ENCODE results near the gene SCNN1G.

The SCNN1G gene

GRCh38 chr16:23156110-23156509, 26.4 kb upstream of the SCNN1G start:
- no peak overlapping the region for H3K4me3 ChIP-seq (ENCODE audit: low read length)
- peaks cover 12% of the 10 kb centered on the region for H3K27me3 ChIP-seq (ENCODE audit: control insufficient read depth, insufficient read depth, low read length)
- no peaks in the 10 kb centered on the region for H3K9me3 ChIP-seq (replicated peaks; ENCODE audit: low read length)
- no peaks in the 10 kb centered on the region for H3K4me1 ChIP-seq (ENCODE audit: control insufficient read depth, insufficient read depth, low read length)
- no peak overlapping the region for H3K9ac ChIP-seq (ENCODE audit: low read depth, low read length)
- no peak overlapping the region for H3K4me2 ChIP-seq (ENCODE audit: low read length)
- H3K36me3 ChIP-seq (ENCODE audit: insufficient read depth, low read length): no peaks in the 10 kb centered on the region

GRCh38 chr16:23156946-23157460, 25.5 kb upstream of the SCNN1G start:
- H3K9me3 ChIP-seq (replicated peaks; ENCODE audit: low read length): no peaks in the 10 kb centered on the region
- H3K4me1 ChIP-seq (ENCODE audit: control insufficient read depth, insufficient read depth, low read length): no peaks in the 10 kb centered on the region
- H3K36me3 ChIP-seq (ENCODE audit: insufficient read depth, low read length): no peaks in the 10 kb centered on the region
- H3K9ac ChIP-seq (ENCODE audit: low read depth, low read length): no peak overlapping the region
- H3K27me3 ChIP-seq (ENCODE audit: control insufficient read depth, insufficient read depth, low read length): peaks cover 12% of the 10 kb centered on the region
- H3K4me2 ChIP-seq (ENCODE audit: low read length): no peak overlapping the region
- no peak overlapping the region for H3K4me3 ChIP-seq (ENCODE audit: low read length)

GRCh38 chr16:23158114-23158513, 24.4 kb upstream of the SCNN1G start:
- no peak overlapping the region for H3K4me3 ChIP-seq (ENCODE audit: low read length)
- H3K4me2 ChIP-seq (ENCODE audit: low read length): no peak overlapping the region
- H3K9ac ChIP-seq (ENCODE audit: low read depth, low read length): no peak overlapping the region
- H3K36me3 ChIP-seq (ENCODE audit: insufficient read depth, low read length): no peaks in the 10 kb centered on the region
- H3K27me3 ChIP-seq (ENCODE audit: control insufficient read depth, insufficient read depth, low read length): peaks cover 12% of the 10 kb centered on the region
- no peaks in the 10 kb centered on the region for H3K9me3 ChIP-seq (replicated peaks; ENCODE audit: low read length)
- no peaks in the 10 kb centered on the region for H3K4me1 ChIP-seq (ENCODE audit: control insufficient read depth, insufficient read depth, low read length)

GRCh38 chr16:23160082-23160481, 22.5 kb upstream of the SCNN1G start:
- Histone ChIP-seq H3K4me2 (ENCODE audit: low read length) (no peak overlapping the region), H3K36me3 (ENCODE audit: insufficient read depth, low read length) (no peaks in the 10 kb centered on the region), H3K9ac (ENCODE audit: low read depth, low read length) (no peak overlapping the region), H3K27me3 (ENCODE audit: control insufficient read depth, insufficient read depth, low read length) (peaks cover 11% of the 10 kb centered on the region), H3K4me3 (ENCODE audit: low read length) (no peak overlapping the region), H3K4me1 (ENCODE audit: control insufficient read depth, insufficient read depth, low read length) (no peaks in the 10 kb centered on the region), H3K9me3 (replicated peaks; ENCODE audit: low read length) (no peaks in the 10 kb centered on the region)

GRCh38 chr16:23160574-23160973, 22.0 kb upstream of the SCNN1G start:
- no peaks in the 10 kb centered on the region for H3K9me3 ChIP-seq (replicated peaks; ENCODE audit: low read length)
- peaks cover 7% of the 10 kb centered on the region for H3K27me3 ChIP-seq (ENCODE audit: control insufficient read depth, insufficient read depth, low read length)
- H3K4me1 ChIP-seq (ENCODE audit: control insufficient read depth, insufficient read depth, low read length): no peaks in the 10 kb centered on the region
- no peak overlapping the region for H3K9ac ChIP-seq (ENCODE audit: low read depth, low read length)
- no peak overlapping the region for H3K4me2 ChIP-seq (ENCODE audit: low read length)
- H3K4me3 ChIP-seq (ENCODE audit: low read length): no peak overlapping the region
- H3K36me3 ChIP-seq (ENCODE audit: insufficient read depth, low read length): no peaks in the 10 kb centered on the region

- no peaks in the 10 kb centered on the region for H3K4me1 ChIP-seq (ENCODE audit: control insufficient read depth, insufficient read depth, low read length)
- H3K4me3 ChIP-seq (ENCODE audit: low read length): no peak overlapping the region
- H3K27me3 ChIP-seq (ENCODE audit: control insufficient read depth, insufficient read depth, low read length): peaks cover 9% of the 10 kb centered on the region
- H3K36me3 ChIP-seq (ENCODE audit: insufficient read depth, low read length): no peaks in the 10 kb centered on the region
- no peak overlapping the region for H3K4me2 ChIP-seq (ENCODE audit: low read length)
- no peak overlapping the region for H3K9ac ChIP-seq (ENCODE audit: low read depth, low read length)
- H3K9me3 ChIP-seq (replicated peaks; ENCODE audit: low read length): no peaks in the 10 kb centered on the region
These were observed 18.6 kb upstream of the SCNN1G start for GRCh38 chr16:23163921-23164320.

DNA sequence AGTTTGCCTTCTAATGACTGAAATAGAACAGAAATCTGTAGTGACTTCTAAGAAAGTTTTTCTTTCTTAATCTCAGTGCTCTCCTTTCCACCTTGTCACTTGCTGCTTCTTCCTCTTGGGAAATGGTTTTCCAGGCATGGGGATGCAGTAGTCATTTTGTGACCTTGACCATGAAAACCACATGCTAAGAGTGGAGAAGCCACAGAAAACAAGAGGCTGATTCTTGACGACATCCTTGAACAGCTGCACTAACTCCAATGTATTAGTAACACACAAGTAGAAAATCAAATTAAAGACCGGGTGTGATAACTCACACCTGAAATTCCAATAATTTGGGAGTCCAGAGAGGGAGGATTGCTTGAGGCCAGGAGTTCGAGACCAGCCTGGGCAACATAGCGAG, 17.8 kb upstream of the SCNN1G start:
- H3K36me3 ChIP-seq (ENCODE audit: insufficient read depth, low read length): no peaks in the 10 kb centered on the region
- H3K9me3 ChIP-seq (replicated peaks; ENCODE audit: low read length): no peaks in the 10 kb centered on the region
- no peak overlapping the region for H3K4me2 ChIP-seq (ENCODE audit: low read length)
- H3K27me3 ChIP-seq (ENCODE audit: control insufficient read depth, insufficient read depth, low read length): peaks cover 9% of the 10 kb centered on the region
- no peaks in the 10 kb centered on the region for H3K4me1 ChIP-seq (ENCODE audit: control insufficient read depth, insufficient read depth, low read length)
- no peak overlapping the region for H3K4me3 ChIP-seq (ENCODE audit: low read length)
- no peak overlapping the region for H3K9ac ChIP-seq (ENCODE audit: low read depth, low read length)

- Histone ChIP-seq H3K4me3 (ENCODE audit: low read length) (no peak overlapping the region), H3K9ac (ENCODE audit: low read depth, low read length) (no peak overlapping the region), H3K27me3 (ENCODE audit: control insufficient read depth, insufficient read depth, low read length) (peaks cover 3% of the 10 kb centered on the region), H3K4me2 (ENCODE audit: low read length) (no peak overlapping the region), H3K4me1 (ENCODE audit: control insufficient read depth, insufficient read depth, low read length) (no peaks in the 10 kb centered on the region), H3K9me3 (replicated peaks; ENCODE audit: low read length) (no peaks in the 10 kb centered on the region), H3K36me3 (ENCODE audit: insufficient read depth, low read length) (no peaks in the 10 kb centered on the region)
These were observed 10.0 kb upstream of the SCNN1G start for GRCh38 chr16:23172583-23172982.

- no peaks in the 10 kb centered on the region for H3K27me3 ChIP-seq (ENCODE audit: control insufficient read depth, insufficient read depth, low read length)
- H3K4me1 ChIP-seq (ENCODE audit: control insufficient read depth, insufficient read depth, low read length): no peaks in the 10 kb centered on the region
- H3K9me3 ChIP-seq (replicated peaks; ENCODE audit: low read length): no peaks in the 10 kb centered on the region
- no peak overlapping the region for H3K4me2 ChIP-seq (ENCODE audit: low read length)
- H3K4me3 ChIP-seq (ENCODE audit: low read length): no peak overlapping the region
- no peaks in the 10 kb centered on the region for H3K36me3 ChIP-seq (ENCODE audit: insufficient read depth, low read length)
- no peak overlapping the region for H3K9ac ChIP-seq (ENCODE audit: low read depth, low read length)
These were observed 9.6 kb upstream of the SCNN1G start for GRCh38 chr16:23172994-23173393.

- no peak overlapping the region for H3K9ac ChIP-seq (ENCODE audit: low read depth, low read length)
- H3K4me1 ChIP-seq (ENCODE audit: control insufficient read depth, insufficient read depth, low read length): no peaks in the 10 kb centered on the region
- no peaks in the 10 kb centered on the region for H3K36me3 ChIP-seq (ENCODE audit: insufficient read depth, low read length)
- H3K27me3 ChIP-seq (ENCODE audit: control insufficient read depth, insufficient read depth, low read length): peaks cover 3% of the 10 kb centered on the region
- no peak overlapping the region for H3K4me2 ChIP-seq (ENCODE audit: low read length)
- no peaks in the 10 kb centered on the region for H3K9me3 ChIP-seq (replicated peaks; ENCODE audit: low read length)
- no peak overlapping the region for H3K4me3 ChIP-seq (ENCODE audit: low read length)
These were observed 7.9 kb upstream of the SCNN1G start for GRCh38 chr16:23174622-23175021.

GRCh38 chr16:23175651-23176050, 6.9 kb upstream of the SCNN1G start:
- peaks cover 9% of the 10 kb centered on the region for H3K27me3 ChIP-seq (ENCODE audit: control insufficient read depth, insufficient read depth, low read length)

GRCh38 chr16:23181506-23181905, 1.0 kb upstream of the SCNN1G start:
- Histone ChIP-seq H3K9me3 (replicated peaks; ENCODE audit: low read length) (no peaks in the 10 kb centered on the region), H3K4me2 (ENCODE audit: low read length) (no peak overlapping the region), H3K36me3 (ENCODE audit: insufficient read depth, low read length) (no peaks in the 10 kb centered on the region), H3K4me3 (ENCODE audit: low read length) (no peak overlapping the region), H3K9ac (ENCODE audit: low read depth, low read length) (no peak overlapping the region), H3K27me3 (ENCODE audit: control insufficient read depth, insufficient read depth, low read length) (peaks cover 48% of the 10 kb centered on the region), H3K4me1 (ENCODE audit: control insufficient read depth, insufficient read depth, low read length) (no peaks in the 10 kb centered on the region)

More at GRCh38 chr16:23175651-23176050, 6.9 kb upstream of the SCNN1G start:
- no peak overlapping the region for H3K4me3 ChIP-seq (ENCODE audit: low read length)
- no peak overlapping the region for H3K4me2 ChIP-seq (ENCODE audit: low read length)
- H3K9ac ChIP-seq (ENCODE audit: low read depth, low read length): no peak overlapping the region
- no peaks in the 10 kb centered on the region for H3K36me3 ChIP-seq (ENCODE audit: insufficient read depth, low read length)
- no peaks in the 10 kb centered on the region for H3K9me3 ChIP-seq (replicated peaks; ENCODE audit: low read length)
- H3K4me1 ChIP-seq (ENCODE audit: control insufficient read depth, insufficient read depth, low read length): no peaks in the 10 kb centered on the region
